Measurements from ENCODE around the gene GNAI3.

- TF ChIP-seq REST (IDR thresholded peaks at IDR 0.05; ENCODE audit: low read depth) (no peak), ZBTB7A (IDR thresholded peaks at IDR 0.05; ENCODE audit: low read depth) (no peak), EGR1 (IDR thresholded peaks at IDR 0.05) (no peak), TEAD4 (IDR thresholded peaks at IDR 0.05) (no peak), USF1 (IDR thresholded peaks at IDR 0.05) (no peak), RAD21 (IDR thresholded peaks at IDR 0.05; ENCODE audit: low read depth) (no peak), EP300 (IDR thresholded peaks at IDR 0.05; ENCODE audit: borderline replicate concordance) (no peak), FOXM1 (IDR thresholded peaks at IDR 0.05; ENCODE audit: borderline replicate concordance, low read depth) (no peak), TAF1 (IDR thresholded peaks at IDR 0.05; ENCODE audit: low read depth) (no peak), CREB1 (IDR thresholded peaks at IDR 0.05; ENCODE audit: low read depth) (no peak)
Measured at GRCh38 chr1:109626682-109627408, 78.4 kb downstream of the GNAI3 start.

Measured in Ishikawa (cell line).